ENCODE results near the gene HOXA4. TPM values are rescaled to one million over a fixed set of nuclear protein-coding genes. Genes with fewer than 3 reads are reported as not detected.

The HOXA4 gene
- total and polyA plus RNA-seq, 2 of the 4 experiments (the other 2 are of a cell fraction) = 0.36 to 8.0 TPM

DNA sequence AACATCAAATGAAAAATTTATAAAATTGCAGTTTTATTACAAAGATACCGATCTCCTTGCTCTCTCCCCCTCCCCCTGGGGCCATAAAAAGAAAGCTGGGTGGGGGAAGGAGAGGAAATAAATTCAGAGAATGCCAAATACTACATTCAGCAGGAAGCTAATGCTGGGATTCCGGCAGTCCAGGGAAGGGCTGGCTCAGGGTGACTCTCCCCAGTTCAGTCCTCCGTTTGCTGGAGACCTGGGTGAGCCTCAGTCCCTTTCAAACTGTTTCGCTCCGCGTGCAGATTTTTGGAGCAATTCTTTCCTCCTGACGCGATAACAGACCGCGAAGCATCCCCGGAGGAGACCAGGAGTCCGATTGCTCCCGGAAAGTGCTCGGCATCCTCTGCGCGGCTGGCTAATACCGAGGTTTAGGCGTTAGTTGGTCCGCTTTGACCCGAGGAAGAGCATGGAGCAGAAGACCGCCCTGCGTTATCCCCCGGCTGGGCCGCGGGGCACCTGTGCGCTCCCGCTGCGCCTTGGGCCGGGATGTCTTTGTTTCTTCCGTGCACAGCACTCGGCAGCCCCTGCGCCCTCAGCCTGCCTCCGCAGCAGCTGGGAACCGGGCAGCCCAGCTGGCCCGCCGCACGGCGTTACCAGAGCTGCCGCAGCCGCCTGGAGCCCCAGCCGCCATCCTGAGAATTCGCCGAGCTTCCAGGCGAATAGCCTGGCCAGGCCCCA is 24.2 kb downstream of the HOXA4 start:
- H4K8ac ChIP-seq (ENCODE audit: low read depth in 2 of 2, low read length in 2 of 2) = peak overlapping the region; percentile 88 to 89

More for the DNA sequence above, 24.2 kb downstream of the HOXA4 start:
- peak overlapping the region; percentile 20; the same call in 1 of the 3 replicates for H2BK15ac ChIP-seq (ENCODE audit: low read depth, low read length)
- peak overlapping the region; percentile 89 for H3K56ac ChIP-seq (ENCODE audit: extremely low read depth, insufficient read depth, low read length)
- H3K9me3 ChIP-seq (ENCODE audit: control insufficient read depth, insufficient read depth, low read length) = no peaks in the 10 kb centered on the region
- peak; percentile 61; the same call in 1 of the 2 replicates for TF ChIP-seq POLR2A (IDR thresholded peaks at IDR 0.05; ENCODE audit: low read depth, low read length)
- TF ChIP-seq, protein P1, sequence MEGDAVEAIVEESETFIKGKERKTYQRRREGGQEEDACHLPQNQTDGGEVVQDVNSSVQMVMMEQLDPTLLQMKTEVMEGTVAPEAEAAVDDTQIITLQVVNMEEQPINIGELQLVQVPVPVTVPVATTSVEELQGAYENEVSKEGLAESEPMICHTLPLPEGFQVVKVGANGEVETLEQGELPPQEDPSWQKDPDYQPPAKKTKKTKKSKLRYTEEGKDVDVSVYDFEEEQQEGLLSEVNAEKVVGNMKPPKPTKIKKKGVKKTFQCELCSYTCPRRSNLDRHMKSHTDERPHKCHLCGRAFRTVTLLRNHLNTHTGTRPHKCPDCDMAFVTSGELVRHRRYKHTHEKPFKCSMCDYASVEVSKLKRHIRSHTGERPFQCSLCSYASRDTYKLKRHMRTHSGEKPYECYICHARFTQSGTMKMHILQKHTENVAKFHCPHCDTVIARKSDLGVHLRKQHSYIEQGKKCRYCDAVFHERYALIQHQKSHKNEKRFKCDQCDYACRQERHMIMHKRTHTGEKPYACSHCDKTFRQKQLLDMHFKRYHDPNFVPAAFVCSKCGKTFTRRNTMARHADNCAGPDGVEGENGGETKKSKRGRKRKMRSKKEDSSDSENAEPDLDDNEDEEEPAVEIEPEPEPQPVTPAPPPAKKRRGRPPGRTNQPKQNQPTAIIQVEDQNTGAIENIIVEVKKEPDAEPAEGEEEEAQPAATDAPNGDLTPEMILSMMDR (conservative IDR thresholded peaks at IDR 0.05; ENCODE audit: low read depth, low read length) = no peak
- H2BK20ac ChIP-seq (ENCODE audit: low read depth, low read length) = peak overlapping the region; percentile 37; the same call in 1 of the 2 replicates
- peak overlapping the region; percentile 99 for H3K23ac ChIP-seq (ENCODE audit: low read depth, low read length)
- peak overlapping the region; percentile 95 for H2BK5ac ChIP-seq (ENCODE audit: low read depth, low read length, poor library complexity, severe bottlenecking)
- peak overlapping the region; percentile 80 for H2AFZ ChIP-seq (replicated peaks; ENCODE audit: low read length, poor library complexity)
- peak overlapping the region; percentile 85 for H3K9ac ChIP-seq (ENCODE audit: low read depth, low read length)
- H3K9me1 ChIP-seq (ENCODE audit: insufficient read depth, low read length) = peaks cover 11% of the 10 kb centered on the region; the same call in 1 of the 2 replicates
- DNase-seq = peak; percentile 58
- no TSS peak for BruUV-seq (replicated peaks)
- ChIA-PET CTCF (interaction anchor here (0.7 to 1.7 kb wide), 2 partner anchors 9 to 16 kb away, joined by 3 to 5 read pairs; no protein-coding TSS in a partner anchor), POLR2A (ENCODE audit: unreplicated experiment) (interaction anchor here (0.5 to 1.3 kb wide), 4 partner anchors 10 to 78 kb away, joined by 3 to 5 read pairs (median 4); no protein-coding TSS in a partner anchor)
- H3K79me1 ChIP-seq (ENCODE audit: low read depth in 1 of 2, low read length in 2 of 2) = peaks cover 0 to 37% of the 10 kb centered on the region in 2 experiments; a peak in 2 of 4 replicates
- peak overlapping the region; percentile 80 for H3K18ac ChIP-seq (ENCODE audit: low read depth, low read length)
- peak overlapping the region; percentile 82 for H3K4ac ChIP-seq (ENCODE audit: low read depth, low read length)
- dilution Hi-C loops (cut with HindIII; ENCODE audit: low sequenced_read_pairs, unreplicated experiment) = no loop called here
- H3K4me1 ChIP-seq (ENCODE audit: control insufficient read depth, insufficient read depth, low read length) = peaks cover 46% of the 10 kb centered on the region
- H3K36me3 ChIP-seq (ENCODE audit: control insufficient read depth, insufficient read depth, low read length) = peaks cover 9% of the 10 kb centered on the region; the same call in 1 of the 2 replicates
- peak overlapping the region; percentile 73 for H3K14ac ChIP-seq (replicated peaks; ENCODE audit: low read depth, low read length)
- H3K27ac ChIP-seq (ENCODE audit: insufficient read depth, low read length) = peak overlapping the region; percentile 96
- WGBS, 2 experiments (ENCODE audit: extremely low coverage in 2 of 2, insufficient read length in 1 of 2) = 0% methylated on average over 30 of the region's 44 CpGs; no CpG with 5 or more reads in 1 of the 2 experiments
- peaks cover 9% of the 10 kb centered on the region; the same call in 1 of the 2 replicates for H4K20me1 ChIP-seq (ENCODE audit: insufficient read depth, low read length)
- peak overlapping the region; percentile 49 for H3K4me2 ChIP-seq (ENCODE audit: low read depth, low read length)
- H2AK9ac ChIP-seq (replicated peaks; ENCODE audit: low read depth, low read length, poor library complexity) = peak overlapping the region; percentile 86
- ATAC-seq (ENCODE audit: low read depth) = peak; percentile 1
- no peaks in the 10 kb centered on the region for H3K27me3 ChIP-seq (ENCODE audit: control insufficient read depth, insufficient read depth, low read length)
- H2AK5ac ChIP-seq (ENCODE audit: low read depth, low read length) = peak overlapping the region; percentile 36
- peak overlapping the region; percentile 89 for H2BK120ac ChIP-seq (ENCODE audit: low read depth, low read length)
- peak overlapping the region; percentile 80 for H4K91ac ChIP-seq (ENCODE audit: insufficient read depth, low read depth, low read length)
- peak overlapping the region; percentile 77 for H4K5ac ChIP-seq (ENCODE audit: low read depth, low read length)
- in situ Hi-C loops (cut with MboI; ENCODE audit: low sequenced_read_pairs) = loop anchor here (10.0 kb wide), 1 partner anchor 912 kb away; no protein-coding TSS in a partner anchor
- H3K4me3 ChIP-seq (ENCODE audit: insufficient read depth, low read depth, low read length) = peak overlapping the region; percentile 22
- intact Hi-C loops (cut with micrococcal nuclease) = no loop called here

Measured in IMR-90 (cell line).